Measurements from ENCODE around the gene SLC35F3. TPM values are rescaled to one million over a fixed set of nuclear protein-coding genes. Genes with fewer than 3 reads are reported as not detected.
A peak's percentile ranks its signal among the peaks of the same experiment; 100 is the strongest.

Gene SLC35F3
- polyA plus RNA-seq, 4 donors: 0.07 to 0.46 TPM; not detected in 2

DNA sequence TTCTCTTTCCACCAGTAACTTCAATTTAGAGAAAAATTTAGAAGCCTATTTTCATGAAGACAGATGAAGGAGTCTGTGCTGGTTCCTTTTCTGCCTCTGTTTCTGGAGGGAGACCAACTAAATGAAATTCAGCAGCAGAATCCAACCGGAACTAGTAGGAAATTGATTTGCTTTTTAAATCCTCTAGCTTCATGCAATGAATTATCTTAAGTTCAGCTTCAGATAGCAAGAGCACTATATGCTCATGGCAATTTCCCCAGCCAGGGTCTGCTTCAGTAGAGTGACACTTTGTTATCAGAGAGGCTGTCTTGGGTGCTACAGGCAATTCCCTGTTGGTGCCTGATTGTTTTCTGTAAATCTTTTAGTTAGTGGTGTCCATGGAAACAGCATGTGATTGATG is 189.7 kb downstream of the SLC35F3 start:
- H3K4me1 ChIP-seq (ENCODE audit: control insufficient read depth in 3 of 3, insufficient read depth in 2 of 3, low read depth in 1 of 3, low read length in 2 of 3): no peaks in the 10 kb centered on the region
- WGBS, 3 donors: 48 to 80% (median 71%) methylated on average over 1 of the region's 1 CpG
- peaks cover 0 to 6% (median 0%) of the 10 kb centered on the region in 3 donors for H3K27me3 ChIP-seq (ENCODE audit: control insufficient read depth in 3 of 3, insufficient read depth in 3 of 3, low read length in 3 of 3)
- H3K9me3 ChIP-seq (ENCODE audit: control insufficient read depth in 2 of 2, insufficient read depth in 1 of 2, low read depth in 1 of 2, low read length in 1 of 2): peaks cover 0 to 7% of the 10 kb centered on the region in 2 donors
- no peak overlapping the region for H3K27ac ChIP-seq (ENCODE audit: low read depth in 1 of 3, low read length in 2 of 3)
- H3K4me3 ChIP-seq (ENCODE audit: low read depth in 1 of 3, low read length in 3 of 3): no peak overlapping the region
- FAIRE-seq: no peak
- no peak for DNase-seq
- no peaks in the 10 kb centered on the region for H3K36me3 ChIP-seq (ENCODE audit: control insufficient read depth in 3 of 3, insufficient read depth in 2 of 3, low read depth in 1 of 3, low read length in 3 of 3)

DNA sequence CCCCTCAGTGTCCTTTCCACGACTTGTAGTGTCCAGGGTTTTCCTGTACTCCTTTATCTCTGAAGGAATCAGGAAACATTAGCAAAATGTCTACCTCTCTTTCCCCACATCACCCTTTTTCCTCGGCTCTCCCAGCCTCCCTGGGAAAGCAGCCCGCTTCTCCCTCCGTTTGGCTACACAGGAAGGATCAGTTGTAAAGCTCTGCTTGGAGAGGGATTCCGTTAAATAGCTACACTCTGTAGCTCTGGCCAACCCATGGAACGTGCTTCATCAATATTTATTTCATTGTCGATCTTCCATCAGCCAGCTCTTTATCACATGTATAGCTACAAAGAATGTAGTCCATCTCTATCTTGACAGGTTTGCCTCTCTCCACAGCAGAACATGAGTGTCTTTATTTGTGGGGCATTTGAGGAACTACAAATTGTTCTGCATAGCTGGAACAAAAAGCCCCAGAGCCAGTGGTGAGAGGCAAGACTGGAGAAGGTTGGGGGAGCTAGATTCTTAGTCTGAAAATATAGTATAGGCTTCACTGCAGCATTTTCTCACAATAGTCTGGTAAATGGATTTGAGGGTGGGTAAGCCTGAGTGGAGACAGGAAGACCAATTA is 191.8 kb downstream of the SLC35F3 start:
- peaks cover 0 to 9% (median 0%) of the 10 kb centered on the region in 3 donors for H3K27me3 ChIP-seq (ENCODE audit: control insufficient read depth in 3 of 3, insufficient read depth in 3 of 3, low read length in 3 of 3)
- no peaks in the 10 kb centered on the region for H3K36me3 ChIP-seq (ENCODE audit: control insufficient read depth in 3 of 3, insufficient read depth in 2 of 3, low read depth in 1 of 3, low read length in 3 of 3)
- FAIRE-seq (no peak), DNase-seq (no peak)
- H3K4me1 ChIP-seq (ENCODE audit: control insufficient read depth in 3 of 3, insufficient read depth in 2 of 3, low read depth in 1 of 3, low read length in 2 of 3): no peaks in the 10 kb centered on the region
- 45 to 49% (median 47%) methylated on average over 7 of the region's 7 CpGs for WGBS, 3 donors
- no peak overlapping the region for H3K4me3 ChIP-seq (ENCODE audit: low read depth in 1 of 3, low read length in 3 of 3)
- no peak overlapping the region for H3K27ac ChIP-seq (ENCODE audit: low read depth in 1 of 3, low read length in 2 of 3)
- no peaks in the 10 kb centered on the region for H3K9me3 ChIP-seq (ENCODE audit: control insufficient read depth in 2 of 2, insufficient read depth in 1 of 2, low read depth in 1 of 2, low read length in 1 of 2)

DNA sequence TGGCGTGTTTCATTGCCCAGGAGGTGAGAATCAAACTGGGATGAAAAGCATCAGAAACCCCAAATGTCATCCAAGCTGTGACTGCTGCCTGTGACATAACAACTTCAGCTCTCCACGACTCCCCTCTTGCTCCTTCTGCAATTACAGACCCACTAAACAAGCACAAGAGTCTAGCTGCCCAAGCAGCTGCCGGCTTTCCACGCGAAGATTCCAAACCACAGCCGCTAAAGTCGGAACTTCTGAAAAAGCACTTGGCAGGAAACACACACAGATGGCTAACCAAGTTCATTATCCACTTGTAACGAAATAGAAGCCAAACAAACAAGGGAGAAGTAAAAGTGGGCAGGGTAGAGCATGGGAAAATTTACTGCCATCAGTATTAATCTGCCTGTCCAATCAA is 198.1 kb downstream of the SLC35F3 start:
- Histone ChIP-seq H3K27ac (ENCODE audit: low read depth in 1 of 3, low read length in 2 of 3) (no peak overlapping the region), H3K4me3 (ENCODE audit: low read depth in 1 of 3, low read length in 3 of 3) (no peak overlapping the region), H3K4me1 (ENCODE audit: control insufficient read depth in 3 of 3, insufficient read depth in 2 of 3, low read depth in 1 of 3, low read length in 2 of 3) (no peaks in the 10 kb centered on the region), H3K9me3 (ENCODE audit: control insufficient read depth in 2 of 2, insufficient read depth in 1 of 2, low read depth in 1 of 2, low read length in 1 of 2) (no peaks in the 10 kb centered on the region), H3K36me3 (ENCODE audit: control insufficient read depth in 3 of 3, insufficient read depth in 2 of 3, low read depth in 1 of 3, low read length in 3 of 3) (no peaks in the 10 kb centered on the region), H3K27me3 (ENCODE audit: control insufficient read depth in 3 of 3, insufficient read depth in 3 of 3, low read length in 3 of 3) (peaks cover 0 to 12% (median 2%) of the 10 kb centered on the region in 3 donors)
- FAIRE-seq (no peak), DNase-seq (peak in 1 of 2 donors; percentile 16)
- WGBS, 3 donors: 25 to 44% (median 29%) methylated on average over 8 of the region's 8 CpGs

DNA sequence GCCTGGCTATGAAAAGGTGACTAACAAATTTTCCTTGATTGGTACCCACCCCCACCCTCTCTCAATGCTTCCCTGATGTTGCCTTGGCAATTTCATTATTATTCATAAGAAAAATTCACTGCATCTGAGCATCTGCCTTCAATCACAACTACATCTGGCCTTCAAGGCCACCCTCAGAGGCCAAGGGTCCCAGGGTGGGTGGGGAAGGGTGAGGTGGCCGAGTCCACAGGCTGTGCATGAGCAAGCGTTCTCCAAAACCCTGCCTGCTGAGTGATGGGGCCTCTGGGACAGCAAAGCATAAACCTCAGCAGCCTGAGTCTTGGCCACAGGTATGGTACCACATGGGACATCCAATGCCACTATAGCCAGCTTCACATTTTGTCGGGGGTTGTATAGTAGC is 198.7 kb downstream of the SLC35F3 start:
- no peak for FAIRE-seq
- Histone ChIP-seq H3K4me1 (ENCODE audit: control insufficient read depth in 3 of 3, insufficient read depth in 2 of 3, low read depth in 1 of 3, low read length in 2 of 3) (no peaks in the 10 kb centered on the region), H3K27me3 (ENCODE audit: control insufficient read depth in 3 of 3, insufficient read depth in 3 of 3, low read length in 3 of 3) (peaks cover 0 to 12% (median 2%) of the 10 kb centered on the region in 3 donors), H3K4me3 (ENCODE audit: low read depth in 1 of 3, low read length in 3 of 3) (no peak overlapping the region), H3K36me3 (ENCODE audit: control insufficient read depth in 3 of 3, insufficient read depth in 2 of 3, low read depth in 1 of 3, low read length in 3 of 3) (no peaks in the 10 kb centered on the region), H3K27ac (ENCODE audit: low read depth in 1 of 3, low read length in 2 of 3) (no peak overlapping the region), H3K9me3 (ENCODE audit: control insufficient read depth in 2 of 2, insufficient read depth in 1 of 2, low read depth in 1 of 2, low read length in 1 of 2) (no peaks in the 10 kb centered on the region)
- DNase-seq: no peak
- 77 to 81% (median 78%) methylated on average over 3 of the region's 3 CpGs for WGBS, 3 donors

DNA sequence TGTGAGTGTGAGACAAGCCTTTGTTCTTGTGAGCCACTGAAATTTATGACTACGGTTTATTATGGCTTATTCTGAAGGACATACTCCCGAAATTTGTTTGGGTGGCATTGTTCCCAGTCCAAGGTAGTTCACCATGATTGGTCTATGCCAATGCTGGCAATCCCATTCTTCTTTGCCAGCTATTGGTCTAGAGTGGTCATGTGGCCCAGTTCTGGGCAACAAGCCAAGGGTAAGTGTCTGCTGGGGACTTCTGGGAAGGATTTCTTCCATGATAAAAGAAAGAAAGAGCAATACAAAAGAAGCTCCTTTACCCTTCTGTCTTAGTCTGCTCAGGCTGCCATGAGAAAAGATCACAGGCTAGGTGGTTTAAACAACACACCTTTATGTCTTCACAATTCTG is 201.6 kb downstream of the SLC35F3 start:
- peaks cover 0 to 9% (median 2%) of the 10 kb centered on the region in 3 donors for H3K27me3 ChIP-seq (ENCODE audit: control insufficient read depth in 3 of 3, insufficient read depth in 3 of 3, low read length in 3 of 3)
- no peak overlapping the region for H3K4me3 ChIP-seq (ENCODE audit: low read depth in 1 of 3, low read length in 3 of 3)
- no peaks in the 10 kb centered on the region for H3K9me3 ChIP-seq (ENCODE audit: control insufficient read depth in 2 of 2, insufficient read depth in 1 of 2, low read depth in 1 of 2, low read length in 1 of 2)
- DNase-seq: no peak
- H3K36me3 ChIP-seq (ENCODE audit: control insufficient read depth in 3 of 3, insufficient read depth in 2 of 3, low read depth in 1 of 3, low read length in 3 of 3): no peaks in the 10 kb centered on the region
- FAIRE-seq: no peak
- no peaks in the 10 kb centered on the region for H3K4me1 ChIP-seq (ENCODE audit: control insufficient read depth in 3 of 3, insufficient read depth in 2 of 3, low read depth in 1 of 3, low read length in 2 of 3)
- no peak overlapping the region for H3K27ac ChIP-seq (ENCODE audit: low read depth in 1 of 3, low read length in 2 of 3)
- 40 to 73% (median 41%) methylated on average over 2 of the region's 2 CpGs for WGBS, 3 donors

DNA sequence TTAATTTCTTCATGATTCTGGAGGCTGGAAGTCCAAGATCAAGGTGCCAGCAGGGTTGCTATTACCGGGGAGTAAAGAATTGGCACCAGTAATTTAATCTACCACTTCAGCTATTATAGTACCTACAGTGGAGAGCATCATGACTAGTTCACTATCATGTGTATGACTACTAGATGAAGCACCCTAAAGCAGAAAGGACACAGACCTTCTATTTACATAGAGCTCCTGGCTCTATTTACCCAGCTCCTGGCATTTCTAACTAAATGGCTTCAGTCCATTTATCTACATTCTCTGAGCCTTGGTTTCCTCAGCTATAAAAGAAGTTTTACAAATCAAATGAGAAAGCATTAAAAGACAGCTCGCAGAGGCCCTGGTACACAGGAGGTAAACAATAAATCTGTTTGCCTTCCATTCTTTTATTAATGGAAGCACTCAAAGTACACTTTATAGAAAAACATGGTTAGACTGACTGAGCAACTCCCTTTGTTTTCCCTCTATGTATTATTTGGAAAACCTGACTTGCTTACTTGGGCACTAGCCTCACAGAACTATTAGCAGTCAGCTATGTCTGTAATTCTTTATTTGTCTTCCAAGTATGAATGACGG is 203.0 kb downstream of the SLC35F3 start:
- FAIRE-seq: no peak
- Histone ChIP-seq H3K36me3 (ENCODE audit: control insufficient read depth in 3 of 3, insufficient read depth in 2 of 3, low read depth in 1 of 3, low read length in 3 of 3) (no peaks in the 10 kb centered on the region), H3K9me3 (ENCODE audit: control insufficient read depth in 2 of 2, insufficient read depth in 1 of 2, low read depth in 1 of 2, low read length in 1 of 2) (no peaks in the 10 kb centered on the region), H3K4me1 (ENCODE audit: control insufficient read depth in 3 of 3, insufficient read depth in 2 of 3, low read depth in 1 of 3, low read length in 2 of 3) (no peaks in the 10 kb centered on the region), H3K4me3 (ENCODE audit: low read depth in 1 of 3, low read length in 3 of 3) (no peak overlapping the region), H3K27me3 (ENCODE audit: control insufficient read depth in 3 of 3, insufficient read depth in 3 of 3, low read length in 3 of 3) (peaks cover 0 to 2% (median 2%) of the 10 kb centered on the region in 3 donors), H3K27ac (ENCODE audit: low read depth in 1 of 3, low read length in 2 of 3) (no peak overlapping the region)
- 77 to 83% (median 78%) methylated on average over 3 of the region's 3 CpGs for whole genome bisulfite sequencing, 3 donors
- no peak for DNase-seq

DNA sequence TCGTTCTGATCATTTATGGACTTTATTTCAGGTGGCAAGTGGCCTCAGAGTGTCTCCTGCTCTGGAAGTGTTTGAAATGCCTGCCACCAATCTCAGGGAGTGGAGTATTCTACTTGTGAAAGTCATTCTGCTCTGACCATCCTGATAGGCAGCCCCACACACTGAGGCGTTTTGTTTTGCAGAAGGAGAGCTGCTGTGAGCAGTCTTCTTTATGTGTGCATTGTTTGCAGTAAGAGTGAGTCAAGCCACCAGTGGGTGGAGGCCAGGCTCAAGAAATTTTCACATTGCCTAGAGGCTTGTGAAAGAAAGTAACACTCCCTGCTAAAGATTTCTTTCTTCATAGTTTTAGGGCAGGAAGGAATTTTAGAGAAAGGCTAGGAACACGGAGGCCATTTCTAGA is 204.4 kb downstream of the SLC35F3 start:
- no peaks in the 10 kb centered on the region for H3K4me1 ChIP-seq (ENCODE audit: control insufficient read depth in 3 of 3, insufficient read depth in 2 of 3, low read depth in 1 of 3, low read length in 2 of 3)
- no peak overlapping the region for H3K27ac ChIP-seq (ENCODE audit: low read depth in 1 of 3, low read length in 2 of 3)
- H3K27me3 ChIP-seq (ENCODE audit: control insufficient read depth in 3 of 3, insufficient read depth in 3 of 3, low read length in 3 of 3): peaks cover 0 to 2% (median 0%) of the 10 kb centered on the region in 3 donors
- WGBS, 3 donors: 53 to 73% (median 65%) methylated on average over 3 of the region's 3 CpGs
- H3K9me3 ChIP-seq (ENCODE audit: control insufficient read depth in 2 of 2, insufficient read depth in 1 of 2, low read depth in 1 of 2, low read length in 1 of 2): no peaks in the 10 kb centered on the region
- no peak for DNase-seq
- no peak for FAIRE-seq
- no peak overlapping the region for H3K4me3 ChIP-seq (ENCODE audit: low read depth in 1 of 3, low read length in 3 of 3)
- no peaks in the 10 kb centered on the region for H3K36me3 ChIP-seq (ENCODE audit: control insufficient read depth in 3 of 3, insufficient read depth in 2 of 3, low read depth in 1 of 3, low read length in 3 of 3)

DNA sequence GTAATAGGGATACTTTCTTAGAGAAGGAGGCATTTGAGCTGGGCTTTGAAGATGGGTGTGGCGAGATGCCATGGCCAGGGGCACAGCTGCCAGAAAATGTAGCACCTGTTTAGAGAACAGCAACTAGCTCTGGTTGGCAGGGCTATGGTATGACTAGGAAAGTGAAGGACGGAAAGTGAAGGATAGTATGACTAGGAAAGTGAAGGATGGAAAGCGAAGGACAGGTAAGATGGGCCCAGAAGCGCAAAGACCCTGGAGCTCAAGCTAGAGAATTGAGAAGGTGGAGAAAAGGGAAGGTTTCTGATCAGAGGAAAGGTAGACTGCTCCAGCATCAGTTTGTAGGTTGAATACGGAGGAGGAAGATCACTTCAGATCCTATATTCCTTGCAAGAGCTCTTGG is 205.4 kb downstream of the SLC35F3 start:
- Histone ChIP-seq H3K4me3 (ENCODE audit: low read depth in 1 of 3, low read length in 3 of 3) (no peak overlapping the region), H3K36me3 (ENCODE audit: control insufficient read depth in 3 of 3, insufficient read depth in 2 of 3, low read depth in 1 of 3, low read length in 3 of 3) (no peaks in the 10 kb centered on the region), H3K9me3 (ENCODE audit: control insufficient read depth in 2 of 2, insufficient read depth in 1 of 2, low read depth in 1 of 2, low read length in 1 of 2) (no peaks in the 10 kb centered on the region), H3K27ac (ENCODE audit: low read depth in 1 of 3, low read length in 2 of 3) (no peak overlapping the region), H3K27me3 (ENCODE audit: control insufficient read depth in 3 of 3, insufficient read depth in 3 of 3, low read length in 3 of 3) (peaks cover 0 to 2% (median under 1%) of the 10 kb centered on the region in 3 donors), H3K4me1 (ENCODE audit: control insufficient read depth in 3 of 3, insufficient read depth in 2 of 3, low read depth in 1 of 3, low read length in 2 of 3) (no peaks in the 10 kb centered on the region)
- FAIRE-seq (no peak), DNase-seq (no peak)
- 78 to 88% (median 80%) methylated on average over 5 of the region's 5 CpGs for WGBS, 3 donors
